ENCODE measurements around the gene LIFR. TPM values are rescaled to one million over a fixed set of nuclear protein-coding genes. Genes with fewer than 3 reads are reported as not detected.

LIFR gene
- total RNA-seq, 1 donor from 2014 or later = 83.4 TPM

GRCh38 chr5:38463634-38464521, 92.6 kb downstream of the LIFR start:
- no peak for DNase-seq

- DNase-seq = no peak
Observed at GRCh38 chr5:38462976-38463633, 93.3 kb downstream of the LIFR start.

- DNase-seq = no peak
Observed at GRCh38 chr5:38458174-38458573, 98.3 kb downstream of the LIFR start.

GRCh38 chr5:38456657-38457399, 99.6 kb downstream of the LIFR start:
- DNase-seq = no peak

GRCh38 chr5:38455796-38456330, 100.6 kb downstream of the LIFR start:
- DNase-seq = no peak

GRCh38 chr5:38453921-38454320, 102.5 kb downstream of the LIFR start:
- DNase-seq = no peak

- DNase-seq = no peak
Observed at GRCh38 chr5:38453506-38453905, 102.9 kb downstream of the LIFR start.

GRCh38 chr5:38452201-38452600, 104.2 kb downstream of the LIFR start:
- no peak for DNase-seq

GRCh38 chr5:38451074-38451725, 105.2 kb downstream of the LIFR start:
- DNase-seq = no peak

GRCh38 chr5:38450627-38451026, 105.8 kb downstream of the LIFR start:
- no peak for DNase-seq

- no peak for DNase-seq
Observed at GRCh38 chr5:38448568-38449350, 107.7 kb downstream of the LIFR start.

- no peak for DNase-seq
Observed at GRCh38 chr5:38447786-38448185, 108.7 kb downstream of the LIFR start.

GRCh38 chr5:38447056-38447455, 109.4 kb downstream of the LIFR start:
- DNase-seq = no peak

- DNase-seq = no peak
Observed at GRCh38 chr5:38446029-38446522, 110.4 kb downstream of the LIFR start.

GRCh38 chr5:38445374-38446028, 110.9 kb downstream of the LIFR start:
- no peak for DNase-seq

- DNase-seq = no peak
Observed at GRCh38 chr5:38443390-38443789, 113.1 kb downstream of the LIFR start.

- DNase-seq = no peak
Observed at GRCh38 chr5:38442247-38442573, 114.2 kb downstream of the LIFR start.

- DNase-seq = peak; percentile 80
Observed at GRCh38 chr5:38441453-38442246, 114.8 kb downstream of the LIFR start.

- no peak for DNase-seq
Observed at GRCh38 chr5:38438757-38439156, 117.7 kb downstream of the LIFR start.

All from occipital lobe (tissue), 2 donors.